ENCODE data around the gene NPIPB2.

DNA sequence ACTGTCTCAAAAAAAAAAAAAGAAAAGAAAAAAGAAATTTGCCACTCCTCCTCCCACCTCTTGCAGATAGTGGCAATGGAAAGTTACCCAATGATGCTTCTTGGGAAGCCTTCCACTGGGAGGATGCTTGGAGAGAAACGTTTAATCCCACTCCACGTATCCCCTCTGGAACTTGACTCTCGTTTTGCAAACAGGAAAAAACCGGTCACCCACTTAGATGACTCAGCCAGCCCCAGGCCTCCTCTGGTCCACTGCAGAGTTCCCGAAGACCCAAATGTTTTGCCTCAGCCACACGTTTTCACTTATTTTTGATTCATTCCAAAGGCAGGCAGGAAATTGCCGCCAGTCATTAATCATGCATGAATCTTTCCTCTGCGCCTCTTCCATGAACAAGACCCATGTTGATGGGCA, 13.9 kb upstream of the NPIPB2 start:
- TF ChIP-seq POLR2A (IDR thresholded peaks at IDR 0.05), result no peak
- TF ChIP-seq, protein P1, sequence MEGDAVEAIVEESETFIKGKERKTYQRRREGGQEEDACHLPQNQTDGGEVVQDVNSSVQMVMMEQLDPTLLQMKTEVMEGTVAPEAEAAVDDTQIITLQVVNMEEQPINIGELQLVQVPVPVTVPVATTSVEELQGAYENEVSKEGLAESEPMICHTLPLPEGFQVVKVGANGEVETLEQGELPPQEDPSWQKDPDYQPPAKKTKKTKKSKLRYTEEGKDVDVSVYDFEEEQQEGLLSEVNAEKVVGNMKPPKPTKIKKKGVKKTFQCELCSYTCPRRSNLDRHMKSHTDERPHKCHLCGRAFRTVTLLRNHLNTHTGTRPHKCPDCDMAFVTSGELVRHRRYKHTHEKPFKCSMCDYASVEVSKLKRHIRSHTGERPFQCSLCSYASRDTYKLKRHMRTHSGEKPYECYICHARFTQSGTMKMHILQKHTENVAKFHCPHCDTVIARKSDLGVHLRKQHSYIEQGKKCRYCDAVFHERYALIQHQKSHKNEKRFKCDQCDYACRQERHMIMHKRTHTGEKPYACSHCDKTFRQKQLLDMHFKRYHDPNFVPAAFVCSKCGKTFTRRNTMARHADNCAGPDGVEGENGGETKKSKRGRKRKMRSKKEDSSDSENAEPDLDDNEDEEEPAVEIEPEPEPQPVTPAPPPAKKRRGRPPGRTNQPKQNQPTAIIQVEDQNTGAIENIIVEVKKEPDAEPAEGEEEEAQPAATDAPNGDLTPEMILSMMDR (IDR thresholded peaks at IDR 0.05), result no peak
